IPS-11a (cell line): Measurements from ENCODE around the gene ANXA3.

Experiments used
- H3K4me3 ChIP-seq: one replicate; pipeline ENCODE4 v1.5.1; 2013; ENCODE audit warnings: low read depth, low read length, control low read depth

The ANXA3 gene

GRCh38 chr4:78644063-78644691, 92.6 kb downstream of the ANXA3 start:
- no peak overlapping the region for H3K4me3 ChIP-seq

DNA sequence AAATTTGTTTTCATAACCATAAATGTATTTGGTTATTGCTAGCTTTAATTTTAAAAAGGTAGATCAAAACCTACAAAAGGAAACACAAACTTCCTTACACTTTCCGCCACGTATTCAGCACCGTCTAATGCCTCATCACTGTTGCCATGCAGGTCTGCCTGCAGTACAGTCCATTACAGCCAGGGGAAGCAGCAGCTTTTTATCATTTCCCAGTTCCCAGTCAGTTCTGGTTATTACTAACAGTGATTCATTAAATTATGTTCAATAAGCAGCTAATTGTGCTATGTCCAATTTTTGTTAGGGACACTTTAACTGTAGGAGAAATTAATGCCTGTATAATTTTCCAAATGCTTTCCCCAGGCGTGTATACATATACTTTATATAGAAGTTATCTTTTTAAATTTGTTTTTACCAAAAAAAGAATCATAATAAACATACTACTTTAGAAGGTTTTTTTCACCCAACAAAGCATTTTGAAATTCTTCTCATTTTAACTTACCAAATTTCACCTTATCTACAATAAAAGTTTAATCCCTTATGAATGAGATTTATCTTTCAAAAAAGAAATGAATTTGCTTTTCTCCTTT, 93.3 kb downstream of the ANXA3 start:
- H3K4me3 ChIP-seq = no peak overlapping the region

- no peak overlapping the region for H3K4me3 ChIP-seq
Measured at GRCh38 chr4:78645853-78646757, 94.5 kb downstream of the ANXA3 start.

DNA sequence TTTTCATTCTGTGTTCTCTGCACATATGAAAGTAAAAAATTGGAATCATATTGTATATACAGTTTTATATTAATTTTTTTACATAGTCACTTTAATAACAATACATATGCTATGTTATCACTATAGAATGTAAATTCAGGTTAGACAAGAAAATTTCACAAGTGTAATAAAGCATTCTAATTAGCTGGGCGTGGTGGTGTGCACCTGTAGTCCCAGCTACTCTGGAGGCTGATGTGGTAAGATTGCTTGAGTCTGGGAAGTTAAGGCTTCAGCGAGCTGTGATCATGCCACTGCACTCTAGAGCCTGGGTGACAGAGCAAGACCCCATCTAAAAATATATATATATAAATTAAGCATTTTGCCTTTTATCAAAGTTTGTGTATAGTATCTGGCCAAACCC, 95.7 kb downstream of the ANXA3 start:
- H3K4me3 ChIP-seq = no peak overlapping the region

GRCh38 chr4:78648640-78649363, 97.2 kb downstream of the ANXA3 start:
- no peak overlapping the region for H3K4me3 ChIP-seq

GRCh38 chr4:78650106-78651024, 98.8 kb downstream of the ANXA3 start:
- H3K4me3 ChIP-seq = no peak overlapping the region

DNA sequence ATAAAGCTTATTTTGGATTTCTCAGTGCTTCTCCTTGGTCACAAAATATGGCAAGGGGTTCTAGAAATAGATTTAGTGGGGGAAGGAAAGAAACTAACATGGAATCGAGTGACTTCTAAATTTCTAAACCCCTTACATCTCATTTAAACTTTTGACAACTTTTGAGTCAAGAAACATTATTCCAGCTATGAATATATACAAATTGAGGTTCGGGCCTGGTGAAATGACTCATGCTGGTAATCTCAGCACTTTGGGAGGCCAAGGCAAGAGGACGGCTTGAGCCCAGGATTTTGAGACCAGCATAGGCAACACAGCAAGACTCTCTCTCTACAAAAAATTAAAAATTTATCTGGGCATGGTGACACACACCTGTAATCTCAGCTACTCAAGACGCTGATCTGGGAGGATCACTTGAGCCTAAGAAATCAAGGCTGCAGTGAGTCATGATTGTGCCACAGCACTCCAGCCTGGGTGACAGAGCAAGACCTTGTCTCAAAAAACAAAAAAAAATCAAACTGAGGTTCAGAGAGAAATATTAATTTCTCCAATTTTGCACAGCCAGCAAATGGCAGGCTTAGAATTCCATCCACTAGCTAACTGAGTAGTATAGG, 99.8 kb downstream of the ANXA3 start:
- no peak overlapping the region for H3K4me3 ChIP-seq

DNA sequence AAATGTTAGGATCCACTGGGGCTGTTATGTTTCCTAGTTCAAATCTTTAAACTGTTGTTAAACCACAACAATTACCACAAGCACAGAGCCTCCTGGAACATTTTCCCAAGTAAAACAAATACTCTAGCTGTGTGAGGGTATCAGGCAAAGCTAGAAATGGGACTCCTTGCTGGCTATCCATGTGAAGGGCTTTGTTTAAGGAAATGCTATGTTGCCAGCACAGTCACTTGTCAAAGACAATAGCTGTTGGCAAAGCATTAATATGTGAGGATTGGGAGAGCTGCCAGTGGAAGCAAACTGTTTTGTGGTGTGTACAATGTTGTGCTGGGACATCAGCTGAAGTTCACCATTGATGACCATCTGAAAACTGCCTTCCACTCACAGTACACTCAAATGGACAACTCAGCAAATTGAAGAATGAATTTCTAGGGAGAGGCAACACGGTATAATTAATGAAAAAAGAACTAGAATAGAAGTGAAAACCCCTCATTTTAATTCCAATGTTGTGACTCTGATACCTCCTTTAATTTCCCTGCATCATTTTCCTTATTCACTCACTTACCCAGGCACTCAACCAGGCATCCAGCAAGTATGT, 100.8 kb downstream of the ANXA3 start:
- no peak overlapping the region for H3K4me3 ChIP-seq

DNA sequence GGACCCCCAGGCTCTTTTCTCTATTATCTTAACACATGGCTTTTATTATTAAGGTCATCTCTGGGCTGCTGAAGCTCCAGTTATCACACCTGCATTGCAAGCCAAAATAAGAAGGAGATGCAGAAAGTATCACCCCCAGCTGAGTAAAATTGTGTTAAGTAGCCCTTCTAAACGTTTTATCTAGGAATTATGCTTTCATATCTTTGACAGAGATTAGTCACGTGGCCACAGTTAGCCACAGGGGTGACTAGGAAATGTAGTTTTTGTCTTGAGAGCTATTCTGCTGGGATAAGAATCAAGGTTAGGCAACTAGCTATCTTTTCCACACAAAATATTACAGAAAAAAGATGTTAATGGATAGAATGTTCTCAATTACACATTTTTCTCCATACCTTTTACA, 102.1 kb downstream of the ANXA3 start:
- no peak overlapping the region for H3K4me3 ChIP-seq

DNA sequence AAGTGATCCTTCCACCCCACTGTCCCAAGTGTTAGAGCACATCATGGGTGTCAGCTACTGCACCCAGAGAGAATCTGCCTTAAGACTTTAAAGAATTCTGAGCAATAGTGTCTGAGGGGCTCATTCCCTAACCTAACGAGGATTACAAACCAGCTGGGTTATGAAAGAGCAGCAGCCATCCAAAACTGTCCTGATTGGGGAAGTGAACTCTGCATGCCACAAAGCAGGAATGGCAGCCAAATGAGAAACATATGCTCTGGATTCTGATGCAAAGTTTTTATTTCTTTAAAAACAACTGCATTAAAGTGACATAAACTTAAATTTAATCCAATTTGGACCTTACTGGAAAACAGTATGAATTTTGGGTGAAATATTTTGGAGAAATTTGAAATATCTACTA, 103.2 kb downstream of the ANXA3 start:
- no peak overlapping the region for H3K4me3 ChIP-seq

GRCh38 chr4:78656968-78657445, 105.4 kb downstream of the ANXA3 start:
- no peak overlapping the region for H3K4me3 ChIP-seq

DNA sequence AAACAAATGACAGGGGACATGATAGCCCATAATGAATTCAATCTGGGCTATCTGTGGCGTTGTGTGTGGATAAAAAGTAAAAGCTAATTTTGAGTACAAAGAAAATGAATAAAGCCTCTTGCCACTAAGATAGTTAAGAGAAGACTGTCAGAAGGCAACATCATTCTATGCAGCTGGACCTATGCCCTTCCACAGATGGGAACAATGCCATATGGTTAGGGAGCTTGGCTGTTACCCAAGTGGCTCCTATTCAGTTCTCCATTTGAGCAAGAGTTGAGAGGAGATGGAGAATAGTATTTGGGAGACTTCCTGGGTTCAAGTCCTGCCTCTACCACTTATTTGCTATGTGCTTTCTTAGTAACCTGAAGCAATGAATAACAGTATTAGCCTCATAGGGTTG, 107.7 kb downstream of the ANXA3 start:
- no peak overlapping the region for H3K4me3 ChIP-seq

DNA sequence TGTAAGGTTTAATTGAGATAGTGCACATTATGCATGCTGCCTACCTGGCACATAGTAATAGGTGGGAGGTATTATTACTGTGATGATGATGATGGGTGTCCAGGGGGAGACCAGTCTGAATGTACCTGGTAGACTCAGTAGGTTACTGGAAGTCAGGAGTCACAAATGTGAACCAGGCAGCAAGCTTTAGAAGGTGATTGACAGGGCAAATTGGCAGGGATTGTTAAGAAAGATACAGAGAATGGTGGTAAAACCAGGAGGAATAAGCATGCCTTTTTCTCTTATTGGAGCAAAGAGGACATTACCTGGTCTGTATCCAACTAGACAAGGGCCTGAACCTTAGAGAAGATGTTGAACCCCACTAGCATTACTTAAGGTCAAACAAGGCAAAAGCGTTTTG, 108.1 kb downstream of the ANXA3 start:
- H3K4me3 ChIP-seq = no peak overlapping the region
